OCI-LY1 (cell line): ENCODE data around the gene CSTB.

ENCODE experiments used
- H2AFZ ChIP-seq: fragments of 200-600 bp; sonication (generic), shearing (Covaris generic); 2 replicates; pipeline ENCODE4 v1.6.0; 2014; ENCODE audit warnings: antibody characterized with exemption, mild to moderate bottlenecking, low read length
- H3F3A ChIP-seq: fragments of 200-600 bp; sonication (generic), shearing (Covaris generic); 2 replicates; pipeline ENCODE4 v1.6.0; 2014; ENCODE audit warnings: mild to moderate bottlenecking, antibody characterized with exemption, low read length, moderate library complexity; ENCODE audit not compliant: insufficient read depth
- H3K27ac ChIP-seq: fragments of 200-600 bp; sonication (generic); 2 replicates; pipeline ENCODE4 v1.5.1; 2014; ENCODE audit warnings: low read length, mixed run types, mild to moderate bottlenecking, low read depth; ENCODE audit not compliant: poor library complexity, severe bottlenecking
- H3K27me3 ChIP-seq: fragments of 200-600 bp; sonication (generic); 2 replicates; pipeline ENCODE4 v1.6.0; 2014; ENCODE audit warnings: antibody characterized with exemption, mild to moderate bottlenecking, low read length, moderate library complexity; ENCODE audit not compliant: insufficient read depth
- H3K36me3 ChIP-seq: fragments of 200-600 bp; sonication (generic); 2 replicates; pipeline ENCODE4 v1.6.1; 2014; ENCODE audit warnings: mild to moderate bottlenecking, antibody characterized with exemption, low read length, moderate library complexity, mixed read lengths; ENCODE audit not compliant: insufficient read depth
- H3K4me1 ChIP-seq: fragments of 200-600 bp; sonication (generic); 2 replicates; pipeline ENCODE4 v1.5.1; 2014; ENCODE audit warnings: mild to moderate bottlenecking, low read length, moderate library complexity; ENCODE audit not compliant: insufficient read depth, severe bottlenecking
- H3K4me2 ChIP-seq: fragments of 200-600 bp; sonication (generic), shearing (Covaris generic); 2 replicates; pipeline ENCODE4 v1.6.1; 2014; ENCODE audit warnings: low read length
- H3K4me3 ChIP-seq: fragments of 200-600 bp; sonication (generic); 2 replicates; pipeline ENCODE4 v1.5.1; 2014; ENCODE audit warnings: low read length, low read depth, mild to moderate bottlenecking, mixed read lengths; ENCODE audit not compliant: poor library complexity, severe bottlenecking
- H3K79me2 ChIP-seq: fragments of 200-600 bp; shearing (Covaris generic); 2 replicates; pipeline ENCODE4 v1.6.1; 2016; ENCODE audit warnings: mixed run types, low read length, mixed read lengths; ENCODE audit not compliant: insufficient read depth
- H3K9ac ChIP-seq: fragments of 200-600 bp; sonication (generic), shearing (Covaris generic); 2 replicates; pipeline ENCODE4 v1.6.1; 2014; ENCODE audit warnings: mild to moderate bottlenecking, low read length, mixed read lengths
- H3K9me2 ChIP-seq: fragments of 200-600 bp; sonication (generic), shearing (Covaris generic); 2 replicates; pipeline ENCODE4 v1.6.1; 2014; ENCODE audit warnings: low read depth, mild to moderate bottlenecking, low read length, mixed read lengths
- H3K9me3 ChIP-seq: fragments of 200-600 bp; shearing (Covaris generic); 2 replicates; pipeline ENCODE4 v1.6.1; 2014; ENCODE audit warnings: low read length, mixed read lengths
- H4K20me1 ChIP-seq: fragments of 200-600 bp; sonication (generic), shearing (Covaris generic); 2 replicates; pipeline ENCODE4 v1.6.0; 2016; ENCODE audit warnings: mild to moderate bottlenecking, low read length; ENCODE audit not compliant: insufficient read depth
- EZH2 ChIP-seq: fragments of 200-600 bp; sonication (generic), shearing (Covaris generic); IDR thresholded peaks from 2 replicates; pipeline ENCODE4 v1.8.0; 2017; ENCODE audit warnings: borderline replicate concordance, mixed run types, mild to moderate bottlenecking, antibody characterized with exemption, low read length, moderate library complexity, mixed read lengths
- TF ChIP-seq, protein P1 (sequence below): fragments of 200-600 bp; sonication (generic), shearing (Covaris generic); IDR thresholded peaks from 2 replicates; pipeline ENCODE4 v1.5.1; 2017; ENCODE audit warnings: mild to moderate bottlenecking, antibody characterized with exemption, low read length, moderate library complexity, mixed read lengths

CSTB gene

GRCh38 chr21:43792406-43792805, 16.3 kb upstream of the CSTB start:
- Histone ChIP-seq H3K79me2 (peaks cover 21% of the 10 kb centered on the region), H3K27ac (no peak overlapping the region)
- TF ChIP-seq, protein P1, sequence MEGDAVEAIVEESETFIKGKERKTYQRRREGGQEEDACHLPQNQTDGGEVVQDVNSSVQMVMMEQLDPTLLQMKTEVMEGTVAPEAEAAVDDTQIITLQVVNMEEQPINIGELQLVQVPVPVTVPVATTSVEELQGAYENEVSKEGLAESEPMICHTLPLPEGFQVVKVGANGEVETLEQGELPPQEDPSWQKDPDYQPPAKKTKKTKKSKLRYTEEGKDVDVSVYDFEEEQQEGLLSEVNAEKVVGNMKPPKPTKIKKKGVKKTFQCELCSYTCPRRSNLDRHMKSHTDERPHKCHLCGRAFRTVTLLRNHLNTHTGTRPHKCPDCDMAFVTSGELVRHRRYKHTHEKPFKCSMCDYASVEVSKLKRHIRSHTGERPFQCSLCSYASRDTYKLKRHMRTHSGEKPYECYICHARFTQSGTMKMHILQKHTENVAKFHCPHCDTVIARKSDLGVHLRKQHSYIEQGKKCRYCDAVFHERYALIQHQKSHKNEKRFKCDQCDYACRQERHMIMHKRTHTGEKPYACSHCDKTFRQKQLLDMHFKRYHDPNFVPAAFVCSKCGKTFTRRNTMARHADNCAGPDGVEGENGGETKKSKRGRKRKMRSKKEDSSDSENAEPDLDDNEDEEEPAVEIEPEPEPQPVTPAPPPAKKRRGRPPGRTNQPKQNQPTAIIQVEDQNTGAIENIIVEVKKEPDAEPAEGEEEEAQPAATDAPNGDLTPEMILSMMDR = no peak
- no peak for TF ChIP-seq EZH2

GRCh38 chr21:43790010-43790524, 14.0 kb upstream of the CSTB start:
- peaks cover 20% of the 10 kb centered on the region for H3K4me1 ChIP-seq
- H3K9me3 ChIP-seq = no peaks in the 10 kb centered on the region
- no peaks in the 10 kb centered on the region for H3K9me2 ChIP-seq
- no peaks in the 10 kb centered on the region for H3K27me3 ChIP-seq
- H3K36me3 ChIP-seq = peaks cover 46% of the 10 kb centered on the region
- H3F3A ChIP-seq = no peaks in the 10 kb centered on the region
- H3K4me2 ChIP-seq = peak overlapping the region; percentile 75
- peaks cover 21% of the 10 kb centered on the region for H3K79me2 ChIP-seq
- H3K9ac ChIP-seq = peak overlapping the region; percentile 97
- H3K4me3 ChIP-seq = peak overlapping the region; percentile 95
- H3K27ac ChIP-seq = peak overlapping the region; percentile 9
- no peaks in the 10 kb centered on the region for H4K20me1 ChIP-seq
- H2AFZ ChIP-seq = no peak overlapping the region
- TF ChIP-seq EZH2 = no peak
- TF ChIP-seq, protein P1 = no peak

More at GRCh38 chr21:43792406-43792805, 16.3 kb upstream of the CSTB start:
- Histone ChIP-seq H3K9ac (no peak overlapping the region; the same call in 1 of the 2 replicates), H4K20me1 (no peaks in the 10 kb centered on the region), H3K4me1 (peaks cover 20% of the 10 kb centered on the region), H3K4me2 (no peak overlapping the region), H3K9me3 (no peaks in the 10 kb centered on the region), H2AFZ (no peak overlapping the region), H3K4me3 (no peak overlapping the region), H3K36me3 (peaks cover 70% of the 10 kb centered on the region), H3F3A (no peaks in the 10 kb centered on the region), H3K9me2 (no peaks in the 10 kb centered on the region), H3K27me3 (no peaks in the 10 kb centered on the region)

GRCh38 chr21:43789276-43790009, 13.3 kb upstream of the CSTB start, which contains the start of gene RRP1:
TSS of gene RRP1 (plus strand) at chr21:43789577. CDS start at chr21:43789630, 53 bp downstream.
- no peak for TF ChIP-seq EZH2
- TF ChIP-seq, protein P1 = peak; percentile 87
- H3K9me2 ChIP-seq = no peaks in the 10 kb centered on the region
- peak within 1 kb of the TSS; percentile 75 for H3K4me2 ChIP-seq
- H2AFZ ChIP-seq = no peak within 1 kb of the TSS
- H3K4me3 ChIP-seq = peak within 1 kb of the TSS; percentile 95
- H3K4me1 ChIP-seq = peaks cover 20% of the 10 kb centered on the region
- peaks cover 21% of the 10 kb centered on the region for H3K79me2 ChIP-seq
- no peaks in the 10 kb centered on the region for H3F3A ChIP-seq
- H3K36me3 ChIP-seq = peaks cover 40% of the 10 kb centered on the region
- peak within 1 kb of the TSS; percentile 97 for H3K9ac ChIP-seq
- no peaks in the 10 kb centered on the region for H3K9me3 ChIP-seq
- no peaks in the 10 kb centered on the region for H3K27me3 ChIP-seq
- H4K20me1 ChIP-seq = no peaks in the 10 kb centered on the region
- peak within 1 kb of the TSS; percentile 77 for H3K27ac ChIP-seq
